H9 (cell line): ENCODE data around the gene MYRF. TPM values are rescaled to one million over a fixed set of nuclear protein-coding genes. Genes with fewer than 3 reads are reported as not detected.

Experiments
- DNase-seq: peaks from one replicate; pipeline ENCODE4 v3.0.0-alpha.2; 2017
- H2AFZ ChIP-seq: one replicate; pipeline ENCODE4 v1.6.1; 2013; ENCODE audit warnings: mild to moderate bottlenecking, low read length, control low read depth, moderate library complexity
- H2AK5ac ChIP-seq: 2 replicates; pipeline ENCODE4 v1.6.1; 2013; ENCODE audit warnings: low read length, control low read depth, mixed read lengths; ENCODE audit not compliant: insufficient read length
- H2BK120ac ChIP-seq: one replicate; pipeline ENCODE4 v1.6.1; 2013; ENCODE audit warnings: low read depth, mild to moderate bottlenecking, low read length, control low read depth, inconsistent platforms; ENCODE audit not compliant: poor library complexity, severe bottlenecking
- H2BK12ac ChIP-seq: 2 replicates; pipeline ENCODE4 v1.6.1; 2013; ENCODE audit warnings: low read length, control low read depth, mixed read lengths, low read depth; ENCODE audit not compliant: insufficient read length
- H2BK15ac ChIP-seq: 2 replicates; pipeline ENCODE4 v1.6.1; 2013; ENCODE audit warnings: low read depth, low read length, control low read depth
- H2BK20ac ChIP-seq: one replicate; pipeline ENCODE4 v1.6.1; 2013; ENCODE audit warnings: low read depth, mild to moderate bottlenecking, low read length, control low read depth, inconsistent platforms; ENCODE audit not compliant: poor library complexity, severe bottlenecking
- H2BK5ac ChIP-seq: 2 replicates; pipeline ENCODE4 v1.6.1; 2013; ENCODE audit warnings: low read length, control low read depth, mixed read lengths; ENCODE audit not compliant: insufficient read length
- H3K14ac ChIP-seq: 2 replicates; pipeline ENCODE4 v1.6.1; 2013; ENCODE audit warnings: low read length, control low read depth; ENCODE audit not compliant: insufficient read depth
- H3K18ac ChIP-seq: 2 replicates; pipeline ENCODE4 v1.6.1; 2013; ENCODE audit warnings: low read depth, mild to moderate bottlenecking, mixed read lengths, low read length, control low read depth; ENCODE audit not compliant: insufficient read length
- H3K23ac ChIP-seq: 2 replicates; pipeline ENCODE4 v1.6.1; 2013; ENCODE audit warnings: low read length, control low read depth, mixed read lengths, low read depth; ENCODE audit not compliant: insufficient read length
- H3K23me2 ChIP-seq: 2 replicates; pipeline ENCODE4 v1.6.1; 2013; ENCODE audit warnings: low read depth, mild to moderate bottlenecking, mixed read lengths, low read length, control low read depth; ENCODE audit not compliant: insufficient read length, poor library complexity, severe bottlenecking
- H3K27ac ChIP-seq: 2 replicates; pipeline ENCODE4 v1.5.1; 2013; ENCODE audit warnings: low read length, control low read depth, mixed read lengths, low read depth; ENCODE audit not compliant: insufficient read length
- H3K27me3 ChIP-seq: 2 replicates; pipeline ENCODE4 v1.6.1; 2013; ENCODE audit warnings: low read length, control low read depth, inconsistent platforms; ENCODE audit not compliant: insufficient read depth
- H3K4ac ChIP-seq: 2 replicates; pipeline ENCODE4 v1.6.1; 2013; ENCODE audit warnings: low read depth, mild to moderate bottlenecking, control low read depth, inconsistent platforms, low read length, moderate library complexity
- H3K4me1 ChIP-seq: 2 replicates; pipeline ENCODE4 v1.6.1; 2013; ENCODE audit warnings: low read length, control low read depth, inconsistent platforms; ENCODE audit not compliant: insufficient read depth
- H3K4me2 ChIP-seq: 2 replicates; pipeline ENCODE4 v1.6.1; 2013; ENCODE audit warnings: low read length, control low read depth, mixed read lengths; ENCODE audit not compliant: insufficient read length, insufficient read depth
- H3K56ac ChIP-seq: 2 replicates; pipeline ENCODE4 v1.6.1; 2013; ENCODE audit warnings: low read depth, mild to moderate bottlenecking, mixed read lengths, low read length, control low read depth; ENCODE audit not compliant: insufficient read length
- H3K79me1 ChIP-seq: 2 replicates; pipeline ENCODE4 v1.6.1; 2013; ENCODE audit warnings: low read depth, mild to moderate bottlenecking, moderate library complexity, low read length, control low read depth, inconsistent platforms; ENCODE audit not compliant: insufficient read depth, poor library complexity, severe bottlenecking
- H3K79me2 ChIP-seq: 2 replicates; pipeline ENCODE4 v1.6.1; 2013; ENCODE audit warnings: low read length, control low read depth, inconsistent platforms; ENCODE audit not compliant: insufficient read depth
- H3K9ac ChIP-seq: 2 replicates; pipeline ENCODE4 v1.6.1; 2013; ENCODE audit warnings: low read length, control low read depth, mixed read lengths; ENCODE audit not compliant: insufficient read length; ENCODE audit errors: extremely low read depth
- H3K9me3 ChIP-seq: one replicate; pipeline ENCODE4 v1.6.1; 2013; ENCODE audit warnings: low read depth, low read length, inconsistent platforms; ENCODE audit not compliant: control insufficient read depth
- H3T11ph ChIP-seq: one replicate; pipeline ENCODE4 v1.6.1; 2013; ENCODE audit warnings: mild to moderate bottlenecking, low read length, control low read depth, inconsistent platforms
- H4K20me1 ChIP-seq: one replicate; pipeline ENCODE4 v1.6.1; 2013; ENCODE audit not compliant: control insufficient read depth, insufficient read length, insufficient read depth
- H4K5ac ChIP-seq: 2 replicates; pipeline ENCODE4 v1.6.1; 2013; ENCODE audit warnings: low read depth, mild to moderate bottlenecking, mixed read lengths, low read length, control low read depth; ENCODE audit not compliant: insufficient read length
- H4K8ac ChIP-seq: replicated peaks from 2 replicates; pipeline ENCODE4 v1.6.1; 2013; ENCODE audit warnings: low read length, control low read depth, mixed read lengths, low read depth; ENCODE audit not compliant: insufficient read length
- H4K91ac ChIP-seq: 2 replicates; pipeline ENCODE4 v1.6.1; 2013; ENCODE audit warnings: low read depth, mild to moderate bottlenecking, moderate library complexity, mixed read lengths, low read length, control low read depth; ENCODE audit not compliant: insufficient read length
- H3K27ac Mint-ChIP-seq, 3 experiments: 2 replicates in 2 of 3; 3 replicates in 1 of 3; pipeline ENCODE4 v1.8.0; 2020 to 2021; ENCODE audit warnings: mixed read lengths in 3 of 3, mild to moderate bottlenecking in 1 of 3, moderate library complexity in 1 of 3
- H3K27me3 Mint-ChIP-seq: 2 replicates; pipeline ENCODE4 v1.8.0; 2021; ENCODE audit warnings: low read depth, mild to moderate bottlenecking, moderate library complexity, mixed read lengths
- H3K36me3 Mint-ChIP-seq, 3 experiments: 2 replicates in 2 of 3; 3 replicates in 1 of 3; pipeline ENCODE4 v1.8.0; 2020 to 2021; ENCODE audit warnings: low read depth in 3 of 3, mixed read lengths in 3 of 3; ENCODE audit not compliant: insufficient read depth in 1 of 3
- H3K4me1 Mint-ChIP-seq, 2 experiments: 2 replicates each; pipeline ENCODE4 v1.8.0; 2020; ENCODE audit warnings: mixed read lengths in 2 of 2
- H3K4me3 Mint-ChIP-seq, 2 experiments: 2 replicates in 1 of 2; 3 replicates in 1 of 2; pipeline ENCODE4 v1.8.0; 2020 to 2021; ENCODE audit warnings: mild to moderate bottlenecking in 2 of 2, mixed read lengths in 2 of 2, moderate library complexity in 1 of 2
- H3K9me3 Mint-ChIP-seq, 2 experiments: 2 replicates in 1 of 2; 3 replicates in 1 of 2; pipeline ENCODE4 v1.8.0; 2020; ENCODE audit warnings: mild to moderate bottlenecking in 2 of 2, mixed read lengths in 2 of 2, moderate library complexity in 1 of 2
- CTCF ChIP-seq: fragments of 200-600 bp; sonication (generic); conservative IDR thresholded peaks from 3 replicates; pipeline ENCODE4 v1.8.0; 2021; ENCODE audit warnings: antibody characterized with exemption, mild to moderate bottlenecking
- WGBS: extraction: QIAGEN DNeasy Blood & Tissue Kit; methylation state at CpG from one replicate; pipeline ENCODE4 v1.1.7; 2013; ENCODE audit warnings: missing lambda C conversion rate, low lambda C conversion rate, mixed read lengths; ENCODE audit not compliant: insufficient read length; ENCODE audit errors: extremely low coverage; 5-methylcytosine and 5-hydroxymethylcytosine counted together
- total RNA-seq: library from RNA; stranded (reverse); gene quantifications from 2 replicates; pipeline ENCODE4 v1.2.1, GENCODE V29; 2021

Gene MYRF
- total RNA-seq, 1 experiment from 2014 or later: 13.9 TPM

- H3K36me3 Mint-ChIP-seq: no peaks in the 10 kb centered on the region; a peak in 1 of 7 replicates
- no peaks in the 10 kb centered on the region for H3K23me2 ChIP-seq
- WGBS: no CpG with 5 or more reads among the region's 11 CpGs
These were observed 16.1 kb downstream of the MYRF start for GRCh38 chr11:61768376-61769076.

More at GRCh38 chr11:61768376-61769076, 16.1 kb downstream of the MYRF start:
- Histone ChIP-seq H3T11ph (no peak overlapping the region), H3K27me3 (no peaks in the 10 kb centered on the region), H3K18ac (no peak overlapping the region), H3K79me1 (no peaks in the 10 kb centered on the region), H3K4me1 (no peaks in the 10 kb centered on the region; the same call in 1 of the 2 replicates), H4K91ac (no peak overlapping the region), H2AFZ (no peak overlapping the region), H4K8ac (no peak overlapping the region), H3K9ac (no peak overlapping the region), H2AK5ac (no peak overlapping the region), H3K56ac (no peak overlapping the region), H3K27ac (no peak overlapping the region), H3K4ac (no peak overlapping the region), H4K20me1 (no peaks in the 10 kb centered on the region), H3K79me2 (no peaks in the 10 kb centered on the region), H3K14ac (no peak overlapping the region; the same call in 1 of the 2 replicates), H2BK5ac (no peak overlapping the region), H3K4me2 (no peak overlapping the region), H2BK20ac (no peak overlapping the region), H4K5ac (no peak overlapping the region), H2BK12ac (no peak overlapping the region), H2BK120ac (no peak overlapping the region), H3K23ac (no peak overlapping the region), H3K9me3 (no peaks in the 10 kb centered on the region), H2BK15ac (no peak overlapping the region)
- H3K9me3 Mint-ChIP-seq: no peaks in the 10 kb centered on the region
- no peak overlapping the region for H3K27ac Mint-ChIP-seq
- no peaks in the 10 kb centered on the region for H3K27me3 Mint-ChIP-seq
- no peak for TF ChIP-seq CTCF
- H3K4me3 Mint-ChIP-seq: no peak overlapping the region
- peaks cover 12 to 34% of the 10 kb centered on the region in 2 experiments for H3K4me1 Mint-ChIP-seq
- no peak for DNase-seq
